ENCODE data around the gene CHORDC1.
"Not testable (repeated sequence)": the region's sequence is repeated elsewhere in the genome, so short reads cannot be mapped to it uniquely, and the experiment has no call there.

The CHORDC1 gene

GRCh38 chr11:90213322-90213721 is 9.5 kb downstream of the CHORDC1 start:
- DNase-seq (ENCODE audit: low spot score) = no peak

GRCh38 chr11:90208857-90209256 is 14.0 kb downstream of the CHORDC1 start:
- no peak for DNase-seq (ENCODE audit: low spot score)

- DNase-seq (ENCODE audit: low spot score) = not testable (repeated sequence)
Measured at GRCh38 chr11:90207992-90208391, 14.9 kb downstream of the CHORDC1 start.

GRCh38 chr11:90204832-90205646 is 17.8 kb downstream of the CHORDC1 start:
- peak; percentile 60 for DNase-seq (ENCODE audit: low spot score)

- no peak for DNase-seq (ENCODE audit: low spot score)
Measured at GRCh38 chr11:90204407-90204806, 18.4 kb downstream of the CHORDC1 start.

- no peak for DNase-seq (ENCODE audit: low spot score)
Measured at GRCh38 chr11:90202342-90202741, 20.5 kb downstream of the CHORDC1 start.

- no peak for DNase-seq (ENCODE audit: low spot score)
Measured at GRCh38 chr11:90197377-90197776, 25.5 kb downstream of the CHORDC1 start.

GRCh38 chr11:90192869-90193582 is 29.8 kb downstream of the CHORDC1 start:
- DNase-seq (ENCODE audit: low spot score) = no peak

- DNase-seq (ENCODE audit: low spot score) = no peak
Measured at GRCh38 chr11:90189011-90189410, 33.8 kb downstream of the CHORDC1 start.

GRCh38 chr11:90187839-90188238 is 35.0 kb downstream of the CHORDC1 start:
- DNase-seq (ENCODE audit: low spot score) = no peak

- DNase-seq (ENCODE audit: low spot score) = no peak
Measured at GRCh38 chr11:90179923-90180322, 42.9 kb downstream of the CHORDC1 start.

GRCh38 chr11:90178751-90179150 is 44.1 kb downstream of the CHORDC1 start:
- no peak for DNase-seq (ENCODE audit: low spot score)

- DNase-seq (ENCODE audit: low spot score) = no peak
Measured at GRCh38 chr11:90176069-90176468, 46.8 kb downstream of the CHORDC1 start.

- no peak for DNase-seq (ENCODE audit: low spot score)
Measured at GRCh38 chr11:90171359-90171758, 51.5 kb downstream of the CHORDC1 start.

GRCh38 chr11:90168571-90168970 is 54.3 kb downstream of the CHORDC1 start:
- DNase-seq (ENCODE audit: low spot score) = no peak

GRCh38 chr11:90167704-90168103 is 55.1 kb downstream of the CHORDC1 start:
- not testable (repeated sequence) for DNase-seq (ENCODE audit: low spot score)

GRCh38 chr11:90166982-90167573 is 55.8 kb downstream of the CHORDC1 start:
- not testable (repeated sequence) for DNase-seq (ENCODE audit: low spot score)
